SJSA1 (cell line): ENCODE results near the gene TCEA3. TPM values are rescaled to one million over a fixed set of nuclear protein-coding genes. Genes with fewer than 3 reads are reported as not detected.

Experiments used
- DNase-seq, 2 experiments: peaks; one replicate each; pipeline ENCODE4 v3.0.0-alpha.2; 2015 to 2020; ENCODE audit warnings: low spot score in 2 of 2, low read depth in 1 of 2
- H3K27ac ChIP-seq: fragments of 250-450 bp; sonication (Bioruptor Pico); 2 replicates; pipeline ENCODE4 v1.5.1; 2020; ENCODE audit warnings: mild to moderate bottlenecking, moderate library complexity
- H3K27me3 ChIP-seq: fragments of 250-450 bp; sonication (Bioruptor Pico); replicated peaks from 2 replicates; pipeline ENCODE4 v1.5.1; 2020; ENCODE audit warnings: mild to moderate bottlenecking, moderate library complexity
- H3K36me3 ChIP-seq: fragments of 250-450 bp; sonication (Bioruptor Pico); 2 replicates; pipeline ENCODE4 v1.5.1; 2020; ENCODE audit warnings: mild to moderate bottlenecking
- H3K4me1 ChIP-seq: fragments of 250-450 bp; sonication (Bioruptor Pico); replicated peaks from 2 replicates; pipeline ENCODE4 v1.6.1; 2021; ENCODE audit warnings: mild to moderate bottlenecking
- H3K4me3 ChIP-seq: fragments of 250-450 bp; sonication (Bioruptor Pico); 2 replicates; pipeline ENCODE4 v1.5.1; 2020; ENCODE audit warnings: mild to moderate bottlenecking
- H3K9me3 ChIP-seq: fragments of 250-450 bp; sonication (Bioruptor Pico); replicated peaks from 2 replicates; pipeline ENCODE4 v1.5.1; 2020; ENCODE audit warnings: mild to moderate bottlenecking
- total RNA-seq: library from RNA; depleted of rRNA; stranded (reverse); fragments of >200 nt; shearing (Covaris generic); gene quantifications from 2 replicates; pipeline ENCODE4 v1.2.3, GENCODE V29; 2014; rRNA removed

TCEA3 gene
- total RNA-seq, 1 experiment from 2014 or later = 1.7 TPM

- Histone ChIP-seq H3K4me3 (no peak overlapping the region), H3K27ac (no peak overlapping the region), H3K36me3 (no peaks in the 10 kb centered on the region), H3K27me3 (no peaks in the 10 kb centered on the region), H3K4me1 (no peaks in the 10 kb centered on the region), H3K9me3 (no peaks in the 10 kb centered on the region)
- no peak for DNase-seq
Measured at GRCh38 chr1:23352096-23352695, 72.4 kb downstream of the TCEA3 start.

- Histone ChIP-seq H3K9me3 (no peaks in the 10 kb centered on the region), H3K4me3 (no peak overlapping the region), H3K27ac (no peak overlapping the region), H3K27me3 (no peaks in the 10 kb centered on the region), H3K36me3 (peaks cover 24% of the 10 kb centered on the region), H3K4me1 (peaks cover 23% of the 10 kb centered on the region)
- DNase-seq = no peak
Measured at GRCh38 chr1:23345920-23346319, 78.6 kb downstream of the TCEA3 start.

- Histone ChIP-seq H3K36me3 (peaks cover 33% of the 10 kb centered on the region), H3K4me3 (peak overlapping the region; percentile 82), H3K9me3 (no peaks in the 10 kb centered on the region)
Measured at GRCh38 chr1:23344987-23345472, 79.5 kb downstream of the TCEA3 start.

GRCh38 chr1:23344111-23344986 lies 80.2 kb downstream of the TCEA3 start, which contains the start of gene HNRNPR:
Gene HNRNPR (minus strand): TSS chr1:23344284. CDS start chr1:23341008, 3,276 bp downstream.
- Histone ChIP-seq H3K27ac (peak within 1 kb of the TSS; percentile 98), H3K9me3 (no peaks in the 10 kb centered on the region), H3K27me3 (no peaks in the 10 kb centered on the region), H3K4me3 (peak within 1 kb of the TSS; percentile 82), H3K36me3 (peaks cover 39% of the 10 kb centered on the region), H3K4me1 (peaks cover 32% of the 10 kb centered on the region)
- DNase-seq = peak; percentile 99 to 100

More at GRCh38 chr1:23344987-23345472, 79.5 kb downstream of the TCEA3 start:
- Histone ChIP-seq H3K27me3 (no peaks in the 10 kb centered on the region), H3K4me1 (peaks cover 32% of the 10 kb centered on the region), H3K27ac (peak overlapping the region; percentile 82)
- DNase-seq = no peak

GRCh38 chr1:23343221-23344110 lies 81.1 kb downstream of the TCEA3 start:
- peaks cover 48% of the 10 kb centered on the region for H3K36me3 ChIP-seq
- H3K9me3 ChIP-seq = no peaks in the 10 kb centered on the region
- H3K4me3 ChIP-seq = peak overlapping the region; percentile 82
- peaks cover 32% of the 10 kb centered on the region for H3K4me1 ChIP-seq
- peak overlapping the region; percentile 98 for H3K27ac ChIP-seq
- DNase-seq = peak; percentile 52 to 70
- no peaks in the 10 kb centered on the region for H3K27me3 ChIP-seq

- peaks cover 32% of the 10 kb centered on the region for H3K4me1 ChIP-seq
- no peaks in the 10 kb centered on the region for H3K27me3 ChIP-seq
- H3K9me3 ChIP-seq = no peaks in the 10 kb centered on the region
- peaks cover 61% of the 10 kb centered on the region for H3K36me3 ChIP-seq
- H3K4me3 ChIP-seq = peak overlapping the region; percentile 82
- peak in 1 of 2 experiments; percentile 26 for DNase-seq
- peak overlapping the region; percentile 98 for H3K27ac ChIP-seq
Measured at GRCh38 chr1:23341931-23342692, 82.4 kb downstream of the TCEA3 start.

GRCh38 chr1:23339632-23340031 lies 84.9 kb downstream of the TCEA3 start:
- no peak overlapping the region for H3K27ac ChIP-seq
- H3K36me3 ChIP-seq = peaks cover 81% of the 10 kb centered on the region
- no peak for DNase-seq

GRCh38 chr1:23337869-23338268 lies 86.7 kb downstream of the TCEA3 start:
- DNase-seq = no peak
- Histone ChIP-seq H3K4me3 (no peak overlapping the region), H3K27me3 (no peaks in the 10 kb centered on the region), H3K36me3 (peaks cover 92% of the 10 kb centered on the region), H3K27ac (no peak overlapping the region), H3K4me1 (peaks cover 23% of the 10 kb centered on the region), H3K9me3 (no peaks in the 10 kb centered on the region)

More at GRCh38 chr1:23339632-23340031, 84.9 kb downstream of the TCEA3 start:
- no peaks in the 10 kb centered on the region for H3K9me3 ChIP-seq
- no peaks in the 10 kb centered on the region for H3K27me3 ChIP-seq
- H3K4me1 ChIP-seq = peaks cover 23% of the 10 kb centered on the region
- H3K4me3 ChIP-seq = no peak overlapping the region

- H3K4me1 ChIP-seq = no peaks in the 10 kb centered on the region
- no peak overlapping the region for H3K27ac ChIP-seq
- H3K4me3 ChIP-seq = no peak overlapping the region
- peaks cover 94% of the 10 kb centered on the region for H3K36me3 ChIP-seq
- no peaks in the 10 kb centered on the region for H3K9me3 ChIP-seq
- DNase-seq = no peak
- H3K27me3 ChIP-seq = no peaks in the 10 kb centered on the region
Measured at GRCh38 chr1:23331713-23332112, 92.8 kb downstream of the TCEA3 start.

Other genes starting within 250 kb of the TCEA3 start
- gene HTR1D, start 207.2 kb downstream of the TCEA3 start, total RNA-seq = 0.24 TPM in 1 of 2 replicates, not detected in the other
- gene HNRNPR, start 80.5 kb downstream of the TCEA3 start, total RNA-seq = 236 and 266 TPM in 2 replicates
- gene ZNF436, start 54.9 kb downstream of the TCEA3 start, total RNA-seq = 13.7 and 20.2 TPM in 2 replicates
- 19.5 and 38.0 TPM in 2 replicates for gene ASAP3, start 59.4 kb upstream of the TCEA3 start, total RNA-seq
- 7.3 and 12.3 TPM in 2 replicates for gene E2F2, start 106.5 kb upstream of the TCEA3 start, total RNA-seq
- 400 and 615 TPM in 2 replicates for gene ID3, start 134.8 kb upstream of the TCEA3 start, total RNA-seq